Dedifferentiated amniotic fluid mesenchymal stem cell (primary cell): ENCODE results near the gene ICAM4.
A peak's percentile ranks its signal among the peaks of the same experiment; 100 is the strongest.
"Not testable (repeated sequence)": the region's sequence is repeated elsewhere in the genome, so short reads cannot be mapped to it uniquely, and the experiment has no call there.

Source experiments
- DNase-seq: peaks from one replicate; pipeline ENCODE4 v3.0.0-alpha.2; 2016; ENCODE audit errors: extremely low spot score

The ICAM4 gene, protein sequence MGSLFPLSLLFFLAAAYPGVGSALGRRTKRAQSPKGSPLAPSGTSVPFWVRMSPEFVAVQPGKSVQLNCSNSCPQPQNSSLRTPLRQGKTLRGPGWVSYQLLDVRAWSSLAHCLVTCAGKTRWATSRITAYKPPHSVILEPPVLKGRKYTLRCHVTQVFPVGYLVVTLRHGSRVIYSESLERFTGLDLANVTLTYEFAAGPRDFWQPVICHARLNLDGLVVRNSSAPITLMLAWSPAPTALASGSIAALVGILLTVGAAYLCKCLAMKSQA

GRCh38 chr19:10286803-10287737 is at the start of gene ICAM4:
Gene ICAM4 (plus strand): TSS chr19:10286955. CDS start chr19:10287013, 58 bp downstream.
- DNase-seq: no peak

DNA sequence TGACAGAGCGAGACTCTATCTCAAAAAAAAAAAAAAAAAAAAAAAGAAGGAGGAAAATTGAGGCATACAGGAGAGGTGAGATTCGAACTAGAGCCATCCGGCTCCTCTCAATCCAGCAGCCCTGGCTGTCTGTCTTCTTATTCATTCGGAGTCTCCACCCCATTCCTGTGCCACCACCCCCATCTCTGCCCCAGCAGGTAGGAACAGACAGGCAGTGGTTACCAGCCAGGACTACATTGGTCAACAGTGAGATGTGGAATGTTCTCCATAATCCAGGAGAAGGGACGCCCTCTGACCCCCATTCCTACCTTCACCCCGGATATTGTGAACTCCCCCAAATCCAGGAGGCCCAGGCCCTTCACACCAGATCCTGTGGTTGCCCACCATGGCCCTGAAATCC is 49.1 kb upstream of the ICAM4 start:
- DNase-seq: no peak

DNA sequence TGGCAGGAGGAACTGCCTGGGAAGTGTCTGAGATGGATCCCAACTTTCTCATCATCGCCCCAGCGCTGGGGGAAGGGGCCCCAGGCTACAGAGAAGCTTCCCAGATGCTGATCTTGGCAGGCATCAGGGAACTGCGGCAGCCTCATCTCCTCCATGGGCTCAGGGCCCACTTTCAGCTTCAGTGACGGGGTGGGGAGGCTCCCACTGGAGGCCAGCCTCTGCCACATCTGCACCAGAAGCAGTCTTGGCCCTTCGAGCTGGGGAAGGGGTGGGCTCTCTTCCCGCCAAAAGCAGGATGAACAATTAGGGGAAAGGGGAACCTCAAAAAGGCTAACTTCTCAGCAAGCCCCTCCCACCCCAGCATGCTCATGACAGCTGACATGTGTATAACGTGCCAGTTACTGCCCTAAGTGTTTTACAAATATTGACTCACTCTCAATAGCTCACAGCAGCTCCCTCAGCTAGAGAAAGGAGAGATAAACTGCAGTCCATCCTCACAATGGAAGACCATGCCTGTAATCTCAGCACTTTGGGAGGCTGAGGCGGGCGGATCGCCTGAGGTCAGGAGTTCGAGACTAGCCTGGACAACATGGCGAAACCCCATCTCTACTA is 48.5 kb upstream of the ICAM4 start:
- DNase-seq: no peak

- DNase-seq: not testable (repeated sequence)
Measured at GRCh38 chr19:10241826-10242449, 44.8 kb upstream of the ICAM4 start.

- no peak for DNase-seq
Measured at GRCh38 chr19:10243606-10244005, 43.1 kb upstream of the ICAM4 start.

- DNase-seq: no peak
Measured at GRCh38 chr19:10245189-10245939, 41.4 kb upstream of the ICAM4 start.

- no peak for DNase-seq
Measured at GRCh38 chr19:10246511-10246910, 40.2 kb upstream of the ICAM4 start.

DNA sequence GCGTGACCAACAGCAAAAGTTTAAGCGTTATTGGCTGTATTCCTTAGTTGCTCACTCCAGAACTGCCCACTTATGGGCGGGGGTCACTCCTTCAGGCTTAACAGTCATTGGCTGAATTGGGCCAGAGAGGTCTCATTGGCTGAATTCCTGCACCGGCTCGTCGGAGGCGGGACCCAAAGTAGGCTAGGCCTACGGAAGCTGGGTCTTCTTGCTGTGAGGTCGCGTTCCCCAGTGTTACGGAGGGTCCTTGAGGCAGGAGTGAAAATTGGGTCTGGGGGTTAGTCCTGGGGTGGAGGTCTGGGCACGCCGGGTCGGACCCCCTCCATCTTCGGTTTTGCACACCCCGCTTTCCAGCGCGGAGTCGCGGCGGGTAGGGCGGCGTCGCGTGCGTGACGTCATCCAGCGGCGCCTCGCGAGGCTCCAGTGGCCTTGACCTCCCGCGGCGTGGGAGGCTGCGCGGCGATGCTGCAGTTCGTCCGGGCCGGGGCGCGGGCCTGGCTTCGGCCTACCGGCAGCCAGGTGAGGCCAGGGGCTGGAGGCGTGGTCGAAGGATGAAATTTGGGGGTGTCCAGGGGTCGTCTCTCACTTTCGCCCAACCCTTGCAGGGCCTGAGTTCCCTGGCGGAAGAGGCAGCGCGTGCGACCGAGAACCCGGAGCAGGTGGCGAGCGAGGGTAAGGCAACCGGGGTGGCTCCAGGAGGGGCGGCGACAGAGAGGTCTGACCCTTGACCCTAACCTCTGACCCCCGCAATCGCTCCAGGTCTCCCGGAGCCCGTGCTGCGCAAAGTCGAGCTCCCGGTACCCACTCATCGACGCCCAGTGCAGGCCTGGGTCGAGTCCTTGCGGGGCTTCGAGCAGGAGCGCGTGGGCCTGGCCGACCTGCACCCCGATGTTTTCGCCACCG is 34.7 kb upstream of the ICAM4 start, which contains the start of gene MRPL4:
Gene MRPL4, plus strand, starts transcription at position 423 of the 903 bp plus-strand sequence. Its CDS starts 40 bp downstream, at position 463.
- peak; percentile 100 for DNase-seq

- no peak for DNase-seq
Measured at GRCh38 chr19:10252707-10253106, 34.0 kb upstream of the ICAM4 start.

- DNase-seq: no peak
Measured at GRCh38 chr19:10254244-10254643, 32.5 kb upstream of the ICAM4 start.

DNA sequence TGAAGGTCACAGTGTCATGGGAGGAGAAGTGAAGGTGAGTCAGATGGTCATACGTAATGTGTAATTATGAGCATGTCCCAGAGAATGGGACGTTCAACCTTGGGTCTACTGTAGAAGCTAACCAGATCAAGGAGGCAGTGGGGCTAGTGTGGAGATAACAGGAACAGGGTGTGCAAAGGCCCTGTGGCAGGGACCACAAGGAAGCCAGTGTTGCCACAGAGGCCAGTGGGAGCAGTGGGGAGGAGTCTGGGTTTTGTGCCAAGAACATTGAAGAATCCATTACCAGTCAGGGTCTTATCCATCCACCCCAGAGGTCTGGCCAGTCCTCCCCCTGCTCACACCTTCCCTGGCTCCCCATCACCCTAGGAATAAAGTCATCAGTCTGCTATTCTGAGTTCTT is 31.4 kb upstream of the ICAM4 start:
- no peak for DNase-seq

GRCh38 chr19:10256551-10256950 is 30.2 kb upstream of the ICAM4 start:
- no peak for DNase-seq

GRCh38 chr19:10256970-10257615 is 29.7 kb upstream of the ICAM4 start:
- no peak for DNase-seq

- no peak for DNase-seq
Measured at GRCh38 chr19:10258080-10258710, 28.6 kb upstream of the ICAM4 start.

DNA sequence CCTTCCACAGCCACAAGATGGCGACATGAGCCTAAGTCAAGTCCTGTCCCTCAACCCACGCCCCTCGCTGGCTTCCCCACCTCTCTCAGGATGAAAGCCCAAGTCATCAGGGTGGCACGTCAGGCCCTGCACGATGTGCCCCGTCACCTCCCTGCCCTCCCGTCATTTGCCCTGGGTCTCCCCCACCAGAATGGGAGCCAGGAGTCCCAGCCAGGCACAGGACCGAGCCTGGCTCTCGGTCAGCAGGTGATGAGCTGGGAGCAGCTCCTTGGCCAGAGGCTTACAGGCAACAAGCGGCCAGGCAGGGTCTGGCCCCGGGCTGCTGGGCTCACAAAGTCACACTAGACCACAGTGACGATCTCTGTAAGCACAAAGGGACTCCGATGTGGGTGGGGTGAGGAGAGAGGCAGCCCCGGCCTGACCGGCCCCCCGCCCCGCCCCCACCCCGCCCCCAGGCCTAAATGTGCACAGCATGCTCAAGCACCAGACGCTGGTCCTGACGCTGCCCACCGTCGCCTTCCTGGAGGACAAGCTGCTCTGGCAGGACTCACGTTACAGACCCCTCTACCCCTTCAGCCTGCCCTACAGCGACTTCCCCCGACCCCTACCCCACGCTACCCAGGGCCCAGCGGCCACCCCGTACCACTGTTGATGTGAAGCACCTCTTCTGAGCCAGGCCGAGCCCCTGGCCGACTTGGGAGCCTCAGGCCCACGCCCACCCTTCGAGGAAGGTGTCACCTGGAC is 27.4 kb upstream of the ICAM4 start:
- DNase-seq: peak; percentile 76

- DNase-seq: no peak
Measured at GRCh38 chr19:10260141-10260584, 26.6 kb upstream of the ICAM4 start.

GRCh38 chr19:10262771-10263170 is 24.0 kb upstream of the ICAM4 start:
- DNase-seq: no peak

GRCh38 chr19:10266706-10267105 is 20.0 kb upstream of the ICAM4 start:
- DNase-seq: no peak
